Hepatic stellate cell (primary cell): ENCODE results near the gene LIMS2.

ENCODE experiments used
- DNase-seq: peaks from one replicate; pipeline ENCODE4 v3.0.0; 2011; ENCODE audit warnings: low spot score

Gene LIMS2

GRCh38 chr2:127701193-127701650, 25.9 kb upstream of the LIMS2 start, which contains the start of gene SFT2D3:
Gene SFT2D3, plus strand, starts transcription at chr2:127701497. Its CDS starts 32 bp downstream, at chr2:127701529.
- DNase-seq = peak; percentile 96

- no peak for DNase-seq
These were observed 25.3 kb upstream of the LIMS2 start for GRCh38 chr2:127700527-127701192.

- DNase-seq = no peak
These were observed 23.4 kb upstream of the LIMS2 start for GRCh38 chr2:127698553-127699355.

- no peak for DNase-seq
These were observed 22.3 kb upstream of the LIMS2 start for GRCh38 chr2:127697482-127698180.

- DNase-seq = peak; percentile 75
These were observed 20.5 kb upstream of the LIMS2 start for GRCh38 chr2:127695491-127696472.

- DNase-seq = peak; percentile 52
These were observed 19.7 kb upstream of the LIMS2 start for GRCh38 chr2:127694986-127695385.

- DNase-seq = no peak
These were observed 15.4 kb upstream of the LIMS2 start for GRCh38 chr2:127690696-127691095.

GRCh38 chr2:127688405-127688804, 13.1 kb upstream of the LIMS2 start:
- no peak for DNase-seq

GRCh38 chr2:127685410-127686080, 10.2 kb upstream of the LIMS2 start:
- no peak for DNase-seq

GRCh38 chr2:127683757-127684156, 8.4 kb upstream of the LIMS2 start:
- DNase-seq = no peak

- no peak for DNase-seq
These were observed 7.7 kb upstream of the LIMS2 start for GRCh38 chr2:127683056-127683455.

- DNase-seq = no peak
These were observed 6.9 kb upstream of the LIMS2 start for GRCh38 chr2:127681976-127682857.

- no peak for DNase-seq
These were observed 6.0 kb upstream of the LIMS2 start for GRCh38 chr2:127681288-127681804.

GRCh38 chr2:127680706-127681287, 5.5 kb upstream of the LIMS2 start:
- DNase-seq = no peak

- DNase-seq = no peak
These were observed 4.5 kb upstream of the LIMS2 start for GRCh38 chr2:127679680-127680361.

GRCh38 chr2:127678991-127679390, 3.7 kb upstream of the LIMS2 start:
- no peak for DNase-seq

GRCh38 chr2:127678531-127678930, 3.2 kb upstream of the LIMS2 start:
- DNase-seq = no peak

- no peak for DNase-seq
These were observed 1.6 kb upstream of the LIMS2 start for GRCh38 chr2:127676906-127677305.
